ENCODE data around the gene PRKG1. TPM values are rescaled to one million over a fixed set of nuclear protein-coding genes. Genes with fewer than 3 reads are reported as not detected.

The PRKG1 gene
- total RNA-seq, 1 experiment from 2014 or later: 10.4 TPM

DNA sequence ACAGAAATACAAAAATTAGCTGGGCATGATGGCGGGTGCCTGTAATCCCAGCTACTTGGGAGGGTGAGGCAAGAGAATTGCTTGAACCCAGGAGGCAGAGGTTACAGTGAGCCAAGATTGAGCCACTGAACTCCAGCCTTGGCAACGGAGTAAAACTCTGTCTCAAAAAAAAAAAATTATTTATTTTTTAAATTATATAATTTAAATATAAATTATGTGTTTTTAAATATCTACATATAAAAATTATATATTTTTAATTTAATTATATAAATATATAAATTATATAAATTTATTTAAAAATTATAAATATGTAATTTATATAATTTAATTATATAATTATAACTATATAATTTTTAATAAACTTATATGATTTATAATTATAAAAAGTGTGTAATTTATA lies 51.2 kb downstream of the PRKG1 start:
- Histone ChIP-seq H2BK5ac (ENCODE audit: insufficient read length, low read length) (no peak overlapping the region), H4K8ac (replicated peaks; ENCODE audit: insufficient read length, low read depth, low read length) (no peak overlapping the region), H2BK20ac (ENCODE audit: low read depth, low read length, poor library complexity, severe bottlenecking) (no peak overlapping the region), H3K18ac (ENCODE audit: insufficient read length, low read depth, low read length) (no peak overlapping the region), H3K27ac (ENCODE audit: insufficient read length, low read depth, low read length) (no peak overlapping the region), H3K9ac (ENCODE audit: extremely low read depth, insufficient read length, low read length) (no peak overlapping the region), H4K91ac (ENCODE audit: insufficient read length, low read depth, low read length) (no peak overlapping the region), H2AFZ (ENCODE audit: low read length) (no peak overlapping the region), H2BK120ac (ENCODE audit: low read depth, low read length, poor library complexity, severe bottlenecking) (no peak overlapping the region), H3K4me2 (ENCODE audit: insufficient read depth, insufficient read length, low read length) (no peak overlapping the region), H3T11ph (ENCODE audit: low read length) (no peak overlapping the region), H3K23me2 (ENCODE audit: insufficient read length, low read depth, low read length, poor library complexity, severe bottlenecking) (no peaks in the 10 kb centered on the region), H3K23ac (ENCODE audit: insufficient read length, low read depth, low read length) (no peak overlapping the region), H2BK12ac (ENCODE audit: insufficient read length, low read depth, low read length) (no peak overlapping the region), H3K9me3 (ENCODE audit: control insufficient read depth, low read depth, low read length) (no peaks in the 10 kb centered on the region), H3K27me3 (ENCODE audit: insufficient read depth, low read length) (no peaks in the 10 kb centered on the region), H4K20me1 (ENCODE audit: control insufficient read depth, insufficient read depth, insufficient read length) (no peaks in the 10 kb centered on the region), H3K56ac (ENCODE audit: insufficient read length, low read depth, low read length) (no peak overlapping the region), H3K4ac (ENCODE audit: low read depth, low read length) (no peak overlapping the region), H2BK15ac (ENCODE audit: low read depth, low read length) (no peak overlapping the region), H3K79me2 (ENCODE audit: insufficient read depth, low read length) (no peaks in the 10 kb centered on the region), H2AK5ac (ENCODE audit: insufficient read length, low read length) (no peak overlapping the region), H4K5ac (ENCODE audit: insufficient read length, low read depth, low read length) (no peak overlapping the region), H3K79me1 (ENCODE audit: insufficient read depth, low read depth, low read length, poor library complexity, severe bottlenecking) (no peaks in the 10 kb centered on the region), H3K14ac (ENCODE audit: insufficient read depth, low read length) (no peak overlapping the region), H3K4me1 (ENCODE audit: insufficient read depth, low read length) (no peaks in the 10 kb centered on the region)
- no peak for DNase-seq
- WGBS (ENCODE audit: extremely low coverage, insufficient read length, low lambda C conversion rate): no CpG with 5 or more reads among the region's 2 CpGs
- Mint-ChIP-seq H3K4me3 (no peak overlapping the region), H3K27me3 (ENCODE audit: low read depth) (no peaks in the 10 kb centered on the region), H3K36me3 (ENCODE audit: insufficient read depth in 1 of 3, low read depth in 3 of 3) (peaks cover 0 to 9% (median 7%) of the 10 kb centered on the region in 3 experiments; a peak in 6 of 7 replicates), H3K27ac (no peak overlapping the region), H3K9me3 (peaks cover 7 to 8% of the 10 kb centered on the region in 2 experiments; a peak in 3 of 5 replicates), H3K4me1 (0 out of 4 replicates have a peak, but pooled peaks cover 0 to 3% of the 10 kb centered on the region in 2 experiments)
- TF ChIP-seq, protein P1, sequence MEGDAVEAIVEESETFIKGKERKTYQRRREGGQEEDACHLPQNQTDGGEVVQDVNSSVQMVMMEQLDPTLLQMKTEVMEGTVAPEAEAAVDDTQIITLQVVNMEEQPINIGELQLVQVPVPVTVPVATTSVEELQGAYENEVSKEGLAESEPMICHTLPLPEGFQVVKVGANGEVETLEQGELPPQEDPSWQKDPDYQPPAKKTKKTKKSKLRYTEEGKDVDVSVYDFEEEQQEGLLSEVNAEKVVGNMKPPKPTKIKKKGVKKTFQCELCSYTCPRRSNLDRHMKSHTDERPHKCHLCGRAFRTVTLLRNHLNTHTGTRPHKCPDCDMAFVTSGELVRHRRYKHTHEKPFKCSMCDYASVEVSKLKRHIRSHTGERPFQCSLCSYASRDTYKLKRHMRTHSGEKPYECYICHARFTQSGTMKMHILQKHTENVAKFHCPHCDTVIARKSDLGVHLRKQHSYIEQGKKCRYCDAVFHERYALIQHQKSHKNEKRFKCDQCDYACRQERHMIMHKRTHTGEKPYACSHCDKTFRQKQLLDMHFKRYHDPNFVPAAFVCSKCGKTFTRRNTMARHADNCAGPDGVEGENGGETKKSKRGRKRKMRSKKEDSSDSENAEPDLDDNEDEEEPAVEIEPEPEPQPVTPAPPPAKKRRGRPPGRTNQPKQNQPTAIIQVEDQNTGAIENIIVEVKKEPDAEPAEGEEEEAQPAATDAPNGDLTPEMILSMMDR (conservative IDR thresholded peaks at IDR 0.05): no peak

All from H9 (cell line).